ENCODE data around the gene CEP104.
A peak's percentile ranks its signal among the peaks of the same experiment; 100 is the strongest.

CEP104 gene

GRCh38 chr1:3787745-3788605, 69.0 kb downstream of the CEP104 start:
- no peak for DNase-seq (ENCODE audit: low spot score)
- Histone ChIP-seq H2BK12ac (ENCODE audit: low read length) (no peak overlapping the region), H2BK5ac (ENCODE audit: low read length) (no peak overlapping the region), H3K14ac (ENCODE audit: low read length) (peak overlapping the region; percentile 12), H3K4ac (ENCODE audit: low read length) (no peak overlapping the region), H3K27me3 (ENCODE audit: control insufficient read depth in 3 of 3, insufficient read depth in 3 of 3, low read depth in 1 of 3, low read length in 3 of 3) (no peaks in the 10 kb centered on the region), H3K18ac (ENCODE audit: low read length) (no peak overlapping the region), H4K8ac (ENCODE audit: low read depth, low read length) (no peak overlapping the region), H3K27ac (replicated peaks; ENCODE audit: low read length) (no peak overlapping the region), H3K9me3 (replicated peaks in 1 of 2; ENCODE audit: control insufficient read depth in 2 of 2, insufficient read depth in 1 of 2, low read depth in 1 of 2, low read length in 2 of 2) (no peaks in the 10 kb centered on the region), H4K91ac (ENCODE audit: low read depth, low read length, poor library complexity) (no peak overlapping the region), H3K4me1 (ENCODE audit: control insufficient read depth in 2 of 2, insufficient read depth in 1 of 2, low read depth in 1 of 2, low read length in 2 of 2) (no peaks in the 10 kb centered on the region), H2AK5ac (ENCODE audit: low read depth, low read length) (no peak overlapping the region), H3K4me3 (ENCODE audit: low read length in 2 of 2) (no peak overlapping the region), H2AFZ (ENCODE audit: low read length) (no peak overlapping the region), H2BK15ac (ENCODE audit: low read length) (no peak overlapping the region), H3K23ac (ENCODE audit: low read depth, low read length, poor library complexity) (no peak overlapping the region), H3K4me2 (ENCODE audit: insufficient read depth, low read length, poor library complexity, severe bottlenecking) (no peak overlapping the region), H3K36me3 (replicated peaks in 1 of 2; ENCODE audit: control insufficient read depth in 2 of 2, insufficient read depth in 2 of 2, low read length in 2 of 2) (peaks cover 27 to 76% of the 10 kb centered on the region in 2 donors), H2BK120ac (ENCODE audit: low read depth, low read length) (no peak overlapping the region), H3K79me1 (ENCODE audit: low read depth, low read length) (peaks cover 19% of the 10 kb centered on the region), H3K9ac (ENCODE audit: low read depth, low read length, poor library complexity) (peak overlapping the region; percentile 24)
- no CpG with 5 or more reads among the region's 26 CpGs for whole genome bisulfite sequencing, 2 donors (ENCODE audit: extremely low coverage in 2 of 2, insufficient read length in 2 of 2, insufficient replicate concordance in 1 of 2)

- Histone ChIP-seq H3K36me3 (replicated peaks in 1 of 2; ENCODE audit: control insufficient read depth in 2 of 2, insufficient read depth in 2 of 2, low read length in 2 of 2) (peaks cover 33 to 79% of the 10 kb centered on the region in 2 donors), H2BK15ac (ENCODE audit: low read length) (no peak overlapping the region), H3K4me2 (ENCODE audit: insufficient read depth, low read length, poor library complexity, severe bottlenecking) (no peak overlapping the region), H3K79me1 (ENCODE audit: low read depth, low read length) (peaks cover 19% of the 10 kb centered on the region), H3K27ac (replicated peaks; ENCODE audit: low read length) (no peak overlapping the region), H3K4me3 (ENCODE audit: low read length in 2 of 2) (no peak overlapping the region), H3K23ac (ENCODE audit: low read depth, low read length, poor library complexity) (no peak overlapping the region), H3K14ac (ENCODE audit: low read length) (peak overlapping the region; percentile 21), H3K27me3 (ENCODE audit: control insufficient read depth in 3 of 3, insufficient read depth in 3 of 3, low read depth in 1 of 3, low read length in 3 of 3) (no peaks in the 10 kb centered on the region), H4K91ac (ENCODE audit: low read depth, low read length, poor library complexity) (no peak overlapping the region), H2BK12ac (ENCODE audit: low read length) (no peak overlapping the region), H2AFZ (ENCODE audit: low read length) (no peak overlapping the region), H3K4ac (ENCODE audit: low read length) (no peak overlapping the region), H2BK120ac (ENCODE audit: low read depth, low read length) (no peak overlapping the region), H2AK5ac (ENCODE audit: low read depth, low read length) (no peak overlapping the region), H3K9ac (ENCODE audit: low read depth, low read length, poor library complexity) (no peak overlapping the region), H4K8ac (ENCODE audit: low read depth, low read length) (no peak overlapping the region), H2BK5ac (ENCODE audit: low read length) (no peak overlapping the region), H3K18ac (ENCODE audit: low read length) (no peak overlapping the region), H3K4me1 (ENCODE audit: control insufficient read depth in 2 of 2, insufficient read depth in 1 of 2, low read depth in 1 of 2, low read length in 2 of 2) (no peaks in the 10 kb centered on the region), H3K9me3 (replicated peaks in 1 of 2; ENCODE audit: control insufficient read depth in 2 of 2, insufficient read depth in 1 of 2, low read depth in 1 of 2, low read length in 2 of 2) (no peaks in the 10 kb centered on the region)
- WGBS, 2 donors (ENCODE audit: extremely low coverage in 2 of 2, insufficient read length in 2 of 2, insufficient replicate concordance in 1 of 2), result no CpG with 5 or more reads among the region's 10 CpGs
- no peak for DNase-seq (ENCODE audit: low spot score)
Observed at GRCh38 chr1:3787349-3787715, 69.7 kb downstream of the CEP104 start.

- Histone ChIP-seq H2BK15ac (ENCODE audit: low read length) (no peak overlapping the region), H3K9me3 (replicated peaks in 1 of 2; ENCODE audit: control insufficient read depth in 2 of 2, insufficient read depth in 1 of 2, low read depth in 1 of 2, low read length in 2 of 2) (peaks cover 0 to 2% of the 10 kb centered on the region in 2 donors), H2BK120ac (ENCODE audit: low read depth, low read length) (no peak overlapping the region), H4K8ac (ENCODE audit: low read depth, low read length) (no peak overlapping the region), H3K27me3 (ENCODE audit: control insufficient read depth in 3 of 3, insufficient read depth in 3 of 3, low read depth in 1 of 3, low read length in 3 of 3) (no peaks in the 10 kb centered on the region), H3K18ac (ENCODE audit: low read length) (no peak overlapping the region), H2AK5ac (ENCODE audit: low read depth, low read length) (no peak overlapping the region), H2BK12ac (ENCODE audit: low read length) (peak overlapping the region; percentile 58), H4K91ac (ENCODE audit: low read depth, low read length, poor library complexity) (no peak overlapping the region), H3K79me1 (ENCODE audit: low read depth, low read length) (peaks cover 19% of the 10 kb centered on the region), H3K4me1 (ENCODE audit: control insufficient read depth in 2 of 2, insufficient read depth in 1 of 2, low read depth in 1 of 2, low read length in 2 of 2) (no peaks in the 10 kb centered on the region), H2AFZ (ENCODE audit: low read length) (no peak overlapping the region), H3K9ac (ENCODE audit: low read depth, low read length, poor library complexity) (no peak overlapping the region), H3K36me3 (replicated peaks in 1 of 2; ENCODE audit: control insufficient read depth in 2 of 2, insufficient read depth in 2 of 2, low read length in 2 of 2) (peaks cover 35 to 80% of the 10 kb centered on the region in 2 donors), H2BK5ac (ENCODE audit: low read length) (peak overlapping the region; percentile 39), H3K14ac (ENCODE audit: low read length) (peak overlapping the region; percentile 21), H3K4ac (ENCODE audit: low read length) (no peak overlapping the region), H3K4me2 (ENCODE audit: insufficient read depth, low read length, poor library complexity, severe bottlenecking) (no peak overlapping the region), H3K23ac (ENCODE audit: low read depth, low read length, poor library complexity) (no peak overlapping the region), H3K27ac (replicated peaks; ENCODE audit: low read length) (no peak overlapping the region), H3K4me3 (ENCODE audit: low read length in 2 of 2) (no peak overlapping the region)
- WGBS, 2 donors (ENCODE audit: extremely low coverage in 2 of 2, insufficient read length in 2 of 2, insufficient replicate concordance in 1 of 2), result no CpG with 5 or more reads among the region's 45 CpGs
- no peak for DNase-seq (ENCODE audit: low spot score)
Observed at GRCh38 chr1:3786468-3787348, 70.3 kb downstream of the CEP104 start.

All from neuronal stem cell (in vitro differentiated cells).